OCI-LY7 (cell line): ENCODE data around the gene IGFLR1. TPM values are rescaled to one million over a fixed set of nuclear protein-coding genes. Genes with fewer than 3 reads are reported as not detected.

ENCODE experiments used
- BruUV-seq: library from RNA; stranded (reverse); fragments of 400-500 nt; replicated peaks from 2 replicates; lab custom pipeline; 2021; lab: Mats Ljungman, UMichigan
- CTCF ChIA-PET: fragments of 300-600 bp; sonication (Branson Sonifier 250); formaldehyde crosslinking; loops from one replicate; lab custom pipeline; 2022; ENCODE audit warnings: antibody characterized with exemption; ENCODE audit not compliant: unreplicated experiment; lab: Charles Lee
- POLR2A ChIA-PET: fragments of 300-600 bp; sonication (Branson Sonifier 250); formaldehyde crosslinking; loops from one replicate; lab custom pipeline; 2022; ENCODE audit warnings: antibody characterized with exemption; lab: Charles Lee
- DNase-seq: peaks from one replicate; pipeline ENCODE4 v3.0.0-alpha.2; 2015; ENCODE audit warnings: low spot score
- H2AFZ ChIP-seq: fragments of 200-600 bp; sonication (generic), shearing (Covaris generic); 2 replicates; pipeline ENCODE4 v1.6.1; 2014; ENCODE audit warnings: mild to moderate bottlenecking, antibody characterized with exemption, low read length, moderate library complexity
- H3K27ac ChIP-seq: fragments of 200-600 bp; sonication (generic); 2 replicates; pipeline ENCODE4 v1.5.1; 2014; ENCODE audit warnings: mixed run types, low read depth, mild to moderate bottlenecking, moderate library complexity, low read length, inconsistent platforms; ENCODE audit not compliant: poor library complexity, severe bottlenecking
- H3K36me3 ChIP-seq: fragments of 200-600 bp; sonication (generic); 2 replicates; pipeline ENCODE4 v1.6.1; 2014; ENCODE audit warnings: mild to moderate bottlenecking, antibody characterized with exemption, low read length, moderate library complexity, mixed read lengths; ENCODE audit not compliant: insufficient read depth
- H3K4me1 ChIP-seq: fragments of 200-600 bp; sonication (generic); 2 replicates; pipeline ENCODE4 v1.5.1; 2014; ENCODE audit warnings: mild to moderate bottlenecking, low read length; ENCODE audit not compliant: insufficient read depth, poor library complexity, severe bottlenecking
- H3K4me2 ChIP-seq: fragments of 200-600 bp; sonication (generic); 2 replicates; pipeline ENCODE4 v1.6.1; 2014; ENCODE audit warnings: mild to moderate bottlenecking, low read length
- H3K4me3 ChIP-seq: fragments of 200-600 bp; sonication (generic); 2 replicates; pipeline ENCODE4 v1.5.1; 2014; ENCODE audit warnings: mild to moderate bottlenecking, low read depth, low read length; ENCODE audit not compliant: poor library complexity, severe bottlenecking
- H3K79me2 ChIP-seq: fragments of 200-600 bp; sonication (generic); 2 replicates; pipeline ENCODE4 v1.6.1; 2016; ENCODE audit warnings: low read depth, mild to moderate bottlenecking, low read length, moderate library complexity, mixed read lengths; ENCODE audit not compliant: insufficient read depth
- H3K9me2 ChIP-seq: fragments of 200-600 bp; sonication (generic); 2 replicates; pipeline ENCODE4 v1.6.1; 2016; ENCODE audit warnings: mild to moderate bottlenecking, low read length, mixed read lengths; ENCODE audit not compliant: insufficient read depth
- H3K9me3 ChIP-seq: fragments of 200-600 bp; sonication (generic); 2 replicates; pipeline ENCODE4 v1.6.1; 2014; ENCODE audit warnings: mild to moderate bottlenecking, mixed run types, low read length, mixed read lengths
- H4K20me1 ChIP-seq: fragments of 200-600 bp; sonication (generic); 2 replicates; pipeline ENCODE4 v1.6.1; 2014; ENCODE audit warnings: mild to moderate bottlenecking, antibody characterized with exemption, low read length, moderate library complexity, mixed read lengths; ENCODE audit not compliant: insufficient read depth
- EZH2phosphoT487 ChIP-seq: fragments of 200-600 bp; sonication (generic); IDR thresholded peaks from 2 replicates; pipeline ENCODE4 v1.6.1; 2018; ENCODE audit warnings: low read depth, borderline replicate concordance, mild to moderate bottlenecking, mixed run types, antibody characterized with exemption, low read length, moderate library complexity, mixed read lengths
- intact Hi-C: fragments of 100-400 bp; cut with micrococcal nuclease; formaldehyde crosslinking; loops from one replicate; pipeline ENCODE4 v1.10.0; 2022; ENCODE audit not compliant: unreplicated experiment
- total RNA-seq, 2 experiments: library from RNA; depleted of rRNA in 1 of 2; stranded (reverse); fragments of >200 nt in 1 of 2; shearing (Covaris generic) in 1 of 2; gene quantifications; 2 replicates each; pipeline ENCODE4 v1.2.3, GENCODE V29; 2014 to 2022
- TF ChIP-seq, protein P1 (sequence below): fragments of 200-600 bp; sonication (generic); conservative IDR thresholded peaks from 2 replicates; pipeline ENCODE4 v1.5.1; 2014; ENCODE audit warnings: mild to moderate bottlenecking, antibody characterized with exemption, low read length, moderate library complexity, mixed read lengths

IGFLR1 gene
- total RNA-seq, 2 experiments from 2014 or later = 8.5 to 18.3 TPM

DNA sequence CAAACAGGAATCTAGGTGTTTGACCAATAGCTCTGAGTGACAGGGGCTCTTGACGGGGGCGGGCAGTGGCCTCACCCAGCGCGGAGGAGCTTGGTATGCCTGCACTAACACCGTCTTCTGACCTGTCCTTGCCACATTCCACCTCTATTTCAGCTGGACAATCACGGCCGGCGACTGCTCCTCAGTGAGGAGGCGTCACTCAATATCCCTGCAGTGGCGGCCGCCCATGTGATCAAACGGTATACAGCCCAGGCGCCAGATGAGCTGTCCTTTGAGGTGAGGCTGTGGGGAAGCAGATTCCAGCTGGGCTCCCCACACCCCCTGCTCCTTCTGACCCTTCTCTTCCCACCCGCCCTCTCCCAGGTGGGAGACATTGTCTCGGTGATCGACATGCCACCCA is 37.8 kb upstream of the IGFLR1 start:
- Histone ChIP-seq H3K27ac (no peak overlapping the region), H3K4me3 (no peak overlapping the region), H2AFZ (no peak overlapping the region), H3K36me3 (peaks cover 5% of the 10 kb centered on the region; the same call in 1 of the 2 replicates), H3K4me2 (no peak overlapping the region), H3K4me1 (peaks cover 10% of the 10 kb centered on the region), H3K9me3 (no peaks in the 10 kb centered on the region), H3K9me2 (no peaks in the 10 kb centered on the region), H4K20me1 (no peaks in the 10 kb centered on the region), H3K79me2 (no peaks in the 10 kb centered on the region)
- ChIA-PET POLR2A (no interaction called here), CTCF (no interaction called here)
- no peak for DNase-seq
- no peak for TF ChIP-seq EZH2phosphoT487
- TF ChIP-seq, protein P1, sequence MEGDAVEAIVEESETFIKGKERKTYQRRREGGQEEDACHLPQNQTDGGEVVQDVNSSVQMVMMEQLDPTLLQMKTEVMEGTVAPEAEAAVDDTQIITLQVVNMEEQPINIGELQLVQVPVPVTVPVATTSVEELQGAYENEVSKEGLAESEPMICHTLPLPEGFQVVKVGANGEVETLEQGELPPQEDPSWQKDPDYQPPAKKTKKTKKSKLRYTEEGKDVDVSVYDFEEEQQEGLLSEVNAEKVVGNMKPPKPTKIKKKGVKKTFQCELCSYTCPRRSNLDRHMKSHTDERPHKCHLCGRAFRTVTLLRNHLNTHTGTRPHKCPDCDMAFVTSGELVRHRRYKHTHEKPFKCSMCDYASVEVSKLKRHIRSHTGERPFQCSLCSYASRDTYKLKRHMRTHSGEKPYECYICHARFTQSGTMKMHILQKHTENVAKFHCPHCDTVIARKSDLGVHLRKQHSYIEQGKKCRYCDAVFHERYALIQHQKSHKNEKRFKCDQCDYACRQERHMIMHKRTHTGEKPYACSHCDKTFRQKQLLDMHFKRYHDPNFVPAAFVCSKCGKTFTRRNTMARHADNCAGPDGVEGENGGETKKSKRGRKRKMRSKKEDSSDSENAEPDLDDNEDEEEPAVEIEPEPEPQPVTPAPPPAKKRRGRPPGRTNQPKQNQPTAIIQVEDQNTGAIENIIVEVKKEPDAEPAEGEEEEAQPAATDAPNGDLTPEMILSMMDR = no peak
- BruUV-seq = no TSS peak
- intact Hi-C loops = no loop called here

- H3K9me3 ChIP-seq = no peaks in the 10 kb centered on the region
- no peak overlapping the region for H3K4me3 ChIP-seq
- H3K4me2 ChIP-seq = no peak overlapping the region
- H3K4me1 ChIP-seq = peaks cover 19% of the 10 kb centered on the region
- H3K27ac ChIP-seq = no peak overlapping the region
- no peak overlapping the region for H2AFZ ChIP-seq
- no peak for DNase-seq
- no peaks in the 10 kb centered on the region for H3K9me2 ChIP-seq
- no peaks in the 10 kb centered on the region for H4K20me1 ChIP-seq
- intact Hi-C loops = no loop called here
- TF ChIP-seq, protein P1 = no peak
- no peak for TF ChIP-seq EZH2phosphoT487
- ChIA-PET CTCF (no interaction called here), POLR2A (no interaction called here)
- H3K36me3 ChIP-seq = peaks cover 5% of the 10 kb centered on the region; the same call in 1 of the 2 replicates
- no TSS peak for BruUV-seq
- H3K79me2 ChIP-seq = no peaks in the 10 kb centered on the region
Observed at GRCh38 chr19:35779033-35779432, 36.8 kb upstream of the IGFLR1 start.

GRCh38 chr19:35777961-35778360 is 35.7 kb upstream of the IGFLR1 start:
- DNase-seq = no peak
- ChIA-PET POLR2A (no interaction called here), CTCF (interaction anchor here (0.5 kb wide), 1 partner anchor 83 kb away, joined by 5 read pairs; no protein-coding TSS in a partner anchor)
- Histone ChIP-seq H3K79me2 (no peaks in the 10 kb centered on the region), H3K4me2 (no peak overlapping the region), H2AFZ (no peak overlapping the region), H3K36me3 (peaks cover 5% of the 10 kb centered on the region; the same call in 1 of the 2 replicates), H3K4me3 (no peak overlapping the region), H3K27ac (no peak overlapping the region), H3K4me1 (peaks cover 19% of the 10 kb centered on the region), H3K9me2 (no peaks in the 10 kb centered on the region), H4K20me1 (no peaks in the 10 kb centered on the region), H3K9me3 (no peaks in the 10 kb centered on the region)
- intact Hi-C loops = no loop called here
- no TSS peak for BruUV-seq
- TF ChIP-seq EZH2phosphoT487 = no peak
- TF ChIP-seq, protein P1 = no peak
